Superior temporal gyrus (tissue), 1 donor: ENCODE measurements around the gene LGALS1.
A peak's percentile ranks its signal among the peaks of the same experiment; 100 is the strongest.
"Not testable (repeated sequence)": the region's sequence is repeated elsewhere in the genome, so short reads cannot be mapped to it uniquely, and the experiment has no call there.

Experiments
- DNase-seq: peaks from one replicate; pipeline ENCODE4 v3.0.0-alpha.2; 2016; ENCODE audit errors: extremely low spot score

Gene LGALS1

DNA sequence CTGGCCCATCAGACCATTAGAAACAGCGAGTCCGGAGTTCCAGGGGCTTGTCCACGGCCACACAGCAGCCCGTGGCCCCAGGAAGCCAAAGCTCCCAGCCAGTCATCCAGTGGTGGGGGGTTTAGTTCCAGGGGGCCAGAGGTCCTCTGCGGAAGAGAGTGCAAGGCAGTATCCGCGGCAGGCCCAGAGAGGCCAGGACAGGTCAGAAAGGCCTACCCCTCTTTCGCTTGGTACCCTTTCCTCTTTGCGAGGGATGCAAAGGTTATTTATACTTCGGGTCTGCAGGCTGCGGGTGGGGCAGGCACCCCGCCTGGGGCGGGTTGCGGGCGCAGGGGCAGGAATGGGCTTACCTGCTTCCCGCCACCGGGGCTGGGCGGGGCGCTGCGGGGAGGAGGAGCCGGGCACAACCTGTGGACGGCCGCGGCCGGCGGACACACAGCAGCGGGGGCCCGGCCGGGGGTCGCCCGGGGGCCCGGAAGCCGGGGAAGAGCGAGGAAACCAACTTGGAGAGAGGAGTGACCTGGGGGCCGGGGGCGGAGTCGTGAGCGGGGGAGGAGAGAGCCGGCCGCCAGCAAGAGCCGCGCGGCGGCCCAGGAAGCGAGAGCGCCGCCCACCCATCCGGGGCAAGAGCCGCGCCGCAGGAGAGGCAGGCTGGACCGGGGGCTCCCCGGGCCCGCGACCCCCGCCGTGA, 36.2 kb upstream of the LGALS1 start, which contains the start of gene SH3BP1:
SH3BP1 (plus strand) TSS at position 600 of the 691 bp plus-strand sequence. CDS start 119 bp downstream, outside the sequence.
- no peak for DNase-seq

DNA sequence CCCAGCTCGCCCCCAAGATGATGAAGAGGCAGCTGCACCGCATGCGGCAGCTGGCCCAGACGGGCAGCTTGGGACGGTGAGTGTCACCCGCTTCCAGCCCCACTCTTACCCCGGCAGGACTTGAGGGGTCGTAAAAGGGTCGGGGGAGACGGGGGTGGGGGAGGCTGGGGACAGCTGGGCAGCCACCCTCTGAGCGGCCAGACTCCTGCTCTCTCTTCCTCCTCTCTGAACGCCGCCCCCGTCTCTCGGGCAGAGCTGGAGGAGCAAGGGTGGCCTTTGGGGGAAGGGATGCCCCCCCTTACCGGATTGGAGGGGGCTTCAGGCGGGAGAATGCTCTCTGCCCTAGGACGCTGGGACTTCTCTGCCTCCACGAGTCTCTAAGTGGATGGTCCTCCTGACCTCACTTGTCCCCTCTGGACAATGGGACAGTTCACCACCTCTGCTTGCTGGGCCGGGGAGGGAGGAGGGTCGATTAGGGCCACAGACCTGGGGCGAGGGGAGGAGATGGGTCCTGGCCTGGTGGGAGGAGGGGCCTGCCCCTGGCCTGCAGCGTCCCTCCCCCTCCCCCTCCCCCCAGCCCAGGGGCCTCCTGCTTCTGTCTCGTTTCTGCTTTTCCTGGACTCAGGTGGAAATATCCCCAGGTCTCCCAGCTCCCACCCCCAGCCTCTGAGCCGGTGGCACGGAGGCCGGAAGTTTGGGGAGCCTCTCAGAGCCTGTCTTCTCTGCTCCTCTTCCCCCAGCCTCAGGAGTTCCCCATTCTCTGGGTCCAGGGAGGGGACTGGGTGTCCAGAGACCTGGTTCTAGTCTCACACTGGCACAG, 35.5 kb upstream of the LGALS1 start:
- DNase-seq: no peak

DNA sequence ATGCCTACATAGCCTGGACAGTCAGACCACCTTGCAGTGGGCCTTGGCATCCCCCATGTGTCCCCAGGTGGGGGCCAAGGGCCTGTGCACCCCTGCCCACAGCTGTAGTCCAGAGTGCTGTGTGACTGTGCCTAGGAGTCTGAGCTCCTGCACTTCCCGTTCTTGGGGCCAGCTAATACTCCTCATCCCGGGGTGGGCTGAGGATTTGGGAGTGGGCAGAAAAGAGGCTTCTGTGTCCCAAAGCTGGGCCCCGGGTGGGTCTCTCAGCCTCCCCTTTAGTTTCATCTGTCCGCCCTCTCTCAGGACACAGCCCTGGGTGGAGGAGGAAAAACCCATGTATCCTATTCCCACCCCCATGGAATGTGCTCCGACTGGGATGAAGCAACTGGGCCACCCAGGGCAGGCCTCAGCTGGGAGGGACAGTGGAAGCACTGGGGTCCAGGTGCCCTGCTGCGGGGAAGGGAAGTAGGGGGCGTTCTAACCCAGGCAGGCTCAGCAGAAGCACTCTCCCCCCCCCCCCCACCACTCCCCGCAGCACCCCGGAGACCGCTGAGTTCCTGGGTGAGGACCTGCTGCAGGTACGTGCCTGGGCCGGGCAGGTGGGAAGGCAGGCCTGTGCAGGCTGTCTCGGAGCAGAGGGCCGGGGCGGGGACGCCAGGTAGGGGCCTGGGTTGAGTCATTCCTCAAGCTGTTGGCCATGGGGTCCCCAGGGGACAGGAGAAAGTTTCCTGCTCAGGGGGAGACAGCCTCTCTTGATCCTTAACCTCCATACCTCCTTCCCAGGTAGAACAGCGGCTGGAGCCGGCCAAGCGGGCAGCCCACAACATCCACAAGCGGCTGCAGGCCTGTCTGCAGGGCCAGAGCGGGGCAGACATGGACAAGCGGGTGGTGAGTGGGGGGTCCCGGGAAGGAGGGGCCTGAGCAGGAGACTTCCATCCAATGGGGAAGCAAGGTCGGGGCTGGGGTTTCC, 34.6 kb upstream of the LGALS1 start:
- DNase-seq: no peak

DNA sequence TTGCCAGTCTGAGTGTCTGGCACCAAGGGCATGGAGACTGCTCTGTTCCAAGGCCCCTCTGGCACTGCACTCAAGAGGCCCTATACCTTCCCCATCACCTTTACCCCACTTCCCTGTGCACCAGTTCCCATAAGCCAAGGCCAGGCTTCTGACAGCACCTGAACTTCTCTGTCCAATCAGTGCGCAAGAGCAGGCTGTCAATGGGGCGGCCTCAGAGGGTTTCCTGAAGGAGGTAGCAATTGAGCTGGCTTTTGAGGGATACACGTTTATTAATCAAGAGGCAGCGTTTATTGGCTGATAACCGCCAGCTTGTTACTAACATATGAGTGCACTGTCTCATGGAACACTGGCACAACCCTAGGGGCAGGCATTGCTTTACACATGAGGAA, 33.9 kb upstream of the LGALS1 start:
- DNase-seq: no peak

DNA sequence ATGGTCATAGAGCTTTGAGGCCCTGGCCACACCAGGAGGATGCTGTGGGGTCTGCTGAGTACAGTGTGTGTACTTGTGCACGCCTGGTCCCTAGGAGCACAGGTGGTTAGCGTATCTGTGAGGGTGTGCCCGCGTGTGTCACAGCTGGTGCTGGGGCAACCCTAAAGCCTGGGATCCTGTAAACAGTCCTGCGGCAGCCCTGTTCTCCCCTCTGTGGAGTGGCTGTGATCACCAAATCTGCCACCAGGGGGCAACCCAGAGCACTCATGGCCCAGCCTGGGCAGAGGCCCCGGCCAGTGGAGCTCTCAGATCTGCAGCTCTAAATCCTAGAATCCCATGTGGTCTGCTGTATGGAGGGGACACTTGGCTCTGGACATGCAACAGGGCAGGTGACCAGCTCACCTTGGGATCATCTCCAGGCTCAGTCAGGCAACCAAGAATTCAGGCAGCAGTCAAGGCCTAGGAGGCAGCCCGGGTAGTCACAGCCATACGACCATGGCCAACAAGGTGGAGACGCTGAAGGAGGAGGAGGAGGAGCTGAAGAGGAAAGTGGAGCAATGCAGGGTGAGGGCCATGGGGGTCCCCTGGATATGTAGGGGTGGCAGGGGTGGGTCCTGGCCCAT, 32.1 kb upstream of the LGALS1 start:
- DNase-seq: peak; percentile 92

DNA sequence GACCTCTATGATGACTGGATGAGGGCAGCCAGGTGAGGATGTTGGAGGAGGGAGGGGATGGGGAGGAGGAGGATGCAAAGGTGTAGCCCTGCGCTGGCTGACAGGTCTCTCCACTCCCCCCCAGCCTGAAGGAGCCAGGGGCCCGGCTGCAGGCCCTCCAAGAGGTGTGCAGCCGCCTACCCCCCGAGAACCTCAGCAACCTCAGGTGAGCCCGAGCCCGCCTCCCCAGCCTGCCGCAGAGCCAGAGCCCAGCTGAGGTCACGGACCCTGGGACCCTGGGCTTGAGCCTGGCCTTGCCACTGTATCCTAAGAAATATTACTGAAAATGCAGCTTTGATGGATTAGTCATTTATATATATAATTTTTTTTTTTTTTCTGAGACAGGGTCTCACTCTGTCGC, 28.1 kb upstream of the LGALS1 start:
- DNase-seq: no peak

DNA sequence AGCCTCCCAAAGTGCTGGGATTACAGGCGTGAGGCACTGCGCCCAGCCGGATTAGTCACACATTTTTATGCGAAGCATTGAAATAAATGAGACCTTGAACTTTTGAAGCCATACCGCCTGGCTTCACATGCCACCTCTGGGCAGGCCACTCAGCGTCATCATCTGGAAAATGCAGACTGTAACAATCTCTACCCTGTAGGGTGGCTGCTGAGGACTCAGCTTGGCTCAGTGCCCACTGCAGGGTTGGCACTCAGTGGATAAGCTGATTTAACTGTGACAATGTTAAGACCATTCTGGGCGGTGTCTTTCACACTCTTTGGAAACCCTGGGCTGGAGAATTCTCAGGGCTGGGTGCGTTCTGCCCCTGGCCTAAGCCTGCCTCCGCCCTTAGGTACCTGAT, 27.5 kb upstream of the LGALS1 start:
- no peak for DNase-seq

DNA sequence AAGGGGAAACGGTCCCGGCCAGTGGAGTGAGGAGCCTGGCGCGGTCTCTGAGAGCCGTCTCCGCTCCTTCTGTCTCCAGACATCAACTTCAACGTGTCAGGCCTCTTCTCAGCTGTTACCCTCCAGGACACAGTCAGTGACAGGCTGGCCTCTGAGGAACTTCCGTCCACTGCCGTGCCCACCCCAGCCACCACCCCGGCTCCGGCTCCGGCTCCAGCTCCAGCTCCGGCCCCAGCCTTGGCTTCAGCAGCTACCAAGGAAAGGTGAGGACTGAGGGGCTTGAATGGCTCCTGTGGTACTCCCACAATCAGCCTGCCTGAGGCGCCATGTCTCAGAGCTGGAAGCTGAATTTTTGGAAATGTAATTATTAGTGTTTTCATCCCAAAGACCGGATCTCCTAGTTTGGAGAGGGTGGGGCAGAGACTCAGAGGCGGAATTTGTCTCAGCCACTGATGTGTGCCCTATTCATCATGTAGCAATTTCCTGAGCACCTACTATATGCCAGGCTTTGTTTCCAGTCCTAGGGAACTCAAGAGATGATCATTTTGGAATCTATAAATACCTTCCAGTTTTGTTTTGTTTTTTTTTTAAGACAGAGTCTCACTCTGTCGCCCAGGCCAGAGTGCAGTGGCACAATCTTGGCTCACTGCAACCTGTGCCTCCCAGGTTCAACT, 24.8 kb upstream of the LGALS1 start:
- DNase-seq: no peak

DNA sequence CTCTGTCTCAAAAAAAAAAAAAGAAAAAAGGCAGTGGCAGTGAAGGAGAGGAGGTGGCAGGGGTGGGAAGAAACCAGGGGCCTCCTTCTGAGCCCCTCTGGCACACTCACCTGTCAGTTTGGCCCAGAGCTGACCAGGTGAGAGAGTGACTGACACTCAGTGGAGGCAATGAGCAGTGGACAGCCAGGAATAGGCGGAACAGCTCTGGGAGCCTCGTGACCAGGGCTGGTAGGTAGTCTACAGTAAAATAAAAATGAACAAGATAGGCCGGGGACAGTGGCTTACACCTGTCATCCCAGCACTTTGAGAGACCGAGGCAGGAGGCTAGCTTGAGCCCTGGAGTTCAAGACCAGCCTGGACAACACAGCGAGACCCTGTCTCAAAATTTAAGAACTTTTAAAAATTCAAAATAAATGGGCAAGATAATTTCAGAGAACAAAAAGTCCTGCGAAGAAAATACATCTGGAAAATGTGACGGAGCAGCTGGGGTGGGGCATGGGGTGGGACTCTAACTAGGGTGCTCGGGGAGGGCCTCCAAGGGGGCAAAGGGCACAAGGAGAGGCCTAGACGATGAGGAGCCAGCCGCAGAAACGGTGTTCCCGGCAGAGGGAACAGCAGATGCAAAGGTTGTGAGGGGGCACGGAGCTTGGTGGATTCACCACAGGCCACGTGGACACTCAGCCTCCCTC, 20.7 kb upstream of the LGALS1 start:
- DNase-seq: no peak

DNA sequence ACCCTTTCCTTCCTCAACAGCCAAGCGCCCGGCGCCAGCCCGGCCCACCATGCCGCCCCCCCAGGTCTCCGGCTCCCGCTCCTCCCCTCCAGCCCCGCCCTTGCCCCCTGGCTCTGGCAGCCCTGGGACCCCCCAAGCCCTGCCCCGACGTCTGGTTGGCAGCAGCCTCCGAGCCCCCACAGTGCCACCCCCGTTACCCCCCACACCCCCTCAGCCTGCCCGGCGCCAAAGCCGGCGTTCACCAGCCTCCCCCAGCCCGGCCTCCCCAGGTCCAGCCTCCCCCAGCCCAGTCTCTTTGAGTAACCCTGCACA, 20.2 kb upstream of the LGALS1 start:
- DNase-seq: no peak

DNA sequence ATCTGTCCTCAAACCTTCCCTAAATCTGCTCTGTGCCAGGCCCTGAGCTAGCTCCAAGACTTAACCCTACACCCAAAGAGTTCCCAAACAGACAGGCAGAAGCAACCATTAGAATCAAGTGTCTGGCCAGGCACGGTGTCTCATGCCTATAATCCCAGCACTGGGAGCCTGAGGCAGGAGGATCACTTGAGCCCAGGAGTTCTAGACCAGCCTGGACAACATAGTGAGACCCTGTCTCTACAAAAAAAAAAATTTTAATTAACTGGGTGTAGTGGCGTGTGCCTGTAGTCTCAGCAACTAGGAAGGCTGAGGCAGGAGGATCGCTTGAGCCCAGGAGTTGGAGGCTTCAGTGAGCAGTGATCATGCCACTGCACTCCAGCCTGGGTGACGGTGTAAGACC, 18.9 kb upstream of the LGALS1 start:
- not testable (repeated sequence) for DNase-seq

DNA sequence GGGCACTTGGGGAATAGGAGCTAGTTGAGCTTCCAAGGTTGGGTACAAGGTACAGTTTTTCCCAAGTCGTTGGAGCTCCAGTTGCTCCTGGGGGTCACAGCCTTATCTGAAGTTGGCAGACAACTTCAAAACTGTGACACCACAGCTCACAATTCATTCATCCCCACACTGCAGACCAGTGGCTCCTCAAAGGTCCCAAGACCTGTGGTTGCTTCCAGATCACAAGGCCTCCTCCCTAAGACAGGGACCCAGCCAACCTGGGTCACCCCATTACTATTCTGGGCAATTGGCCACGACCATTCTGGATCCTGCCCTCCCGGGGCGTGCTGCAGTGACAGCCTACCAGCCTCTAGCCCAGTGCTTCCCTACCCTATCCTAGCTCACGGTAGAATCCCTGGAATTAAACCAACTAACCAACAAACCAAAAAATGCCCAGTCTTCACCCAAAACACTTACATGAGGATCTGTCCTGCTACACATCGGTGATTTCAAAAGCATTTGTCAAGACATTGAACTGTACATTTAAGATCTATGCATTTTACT, 17.8 kb upstream of the LGALS1 start:
- DNase-seq: no peak

DNA sequence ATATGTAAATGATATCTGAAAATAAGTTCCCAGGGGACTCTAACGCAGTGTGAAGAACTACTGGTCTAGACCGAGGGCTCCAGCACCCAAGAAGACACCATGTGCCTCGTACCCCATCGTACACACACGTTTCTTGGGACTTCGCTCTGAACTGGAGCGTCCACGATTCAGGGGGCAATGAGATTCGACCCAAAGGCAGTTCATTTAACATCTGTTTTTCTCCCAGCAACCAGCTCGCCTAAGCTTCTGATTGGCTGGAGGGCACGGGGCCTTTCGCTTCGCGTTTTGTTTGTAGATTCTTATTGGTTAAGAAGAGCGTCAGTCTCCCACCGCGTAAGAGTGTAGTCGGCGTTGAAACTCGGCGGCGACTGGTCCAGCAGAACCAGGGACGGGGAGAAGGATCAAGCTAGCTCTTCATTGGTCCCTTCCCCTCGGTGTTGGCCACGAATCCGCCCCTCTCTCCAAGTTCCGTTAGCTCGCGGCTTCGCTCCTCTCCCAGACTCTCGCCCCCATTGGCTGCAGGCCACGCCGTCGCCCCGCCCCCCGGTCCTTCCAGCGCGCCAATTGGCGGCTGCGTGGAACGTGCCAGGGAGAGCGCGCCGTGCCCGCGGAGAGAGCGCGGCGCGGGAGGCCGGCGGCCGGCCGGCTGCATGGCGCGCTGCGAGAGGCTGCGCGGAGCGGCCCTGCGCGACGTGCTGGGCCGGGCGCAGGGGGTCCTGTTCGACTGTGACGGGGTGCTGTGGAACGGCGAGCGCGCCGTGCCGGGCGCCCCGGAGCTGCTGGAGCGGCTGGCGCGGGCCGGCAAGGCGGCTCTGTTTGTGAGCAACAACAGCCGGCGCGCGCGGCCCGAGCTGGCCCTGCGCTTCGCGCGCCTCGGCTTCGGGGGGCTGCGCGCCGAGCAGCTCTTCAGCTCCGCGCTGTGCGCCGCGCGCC, 17.0 kb upstream of the LGALS1 start, which contains the start of gene PDXP:
PDXP (plus strand) TSS at position 591 of the 933 bp plus-strand sequence; CDS start at position 651, 60 bp downstream.
- DNase-seq: peak; percentile 99

DNA sequence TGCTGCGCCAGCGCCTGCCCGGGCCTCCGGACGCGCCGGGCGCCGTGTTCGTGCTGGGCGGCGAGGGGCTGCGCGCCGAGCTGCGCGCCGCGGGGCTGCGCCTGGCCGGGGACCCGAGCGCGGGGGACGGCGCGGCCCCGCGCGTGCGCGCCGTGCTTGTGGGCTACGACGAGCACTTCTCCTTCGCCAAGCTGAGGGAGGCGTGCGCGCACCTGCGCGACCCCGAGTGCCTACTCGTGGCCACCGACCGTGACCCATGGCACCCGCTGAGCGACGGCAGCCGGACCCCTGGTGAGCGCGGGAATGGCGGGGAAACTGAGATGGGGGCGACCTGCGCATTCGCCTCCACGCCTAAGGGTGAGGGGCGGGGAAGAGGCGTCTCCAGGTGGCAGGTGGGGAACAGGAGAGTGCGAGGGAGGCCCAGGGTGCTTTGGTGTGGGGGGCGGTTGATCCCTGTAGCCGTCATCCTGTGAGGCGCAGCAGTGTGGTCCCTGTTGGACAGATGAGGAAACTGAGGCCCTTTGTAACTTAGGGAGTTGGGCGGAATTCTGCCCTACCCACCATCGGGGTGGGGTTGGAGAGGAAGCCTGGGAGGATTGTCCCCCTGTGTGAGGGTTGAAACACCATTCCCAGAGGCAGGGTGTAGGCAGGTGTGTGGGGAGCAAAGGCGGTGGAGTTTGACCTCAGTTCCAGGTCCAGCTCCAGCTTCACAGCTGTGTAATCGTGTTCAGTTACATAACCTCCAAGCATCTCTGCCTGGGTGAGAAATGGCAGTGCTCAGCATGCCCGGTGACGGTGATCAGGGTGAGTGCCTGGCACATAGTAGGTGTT, 16.2 kb upstream of the LGALS1 start:
- no peak for DNase-seq

DNA sequence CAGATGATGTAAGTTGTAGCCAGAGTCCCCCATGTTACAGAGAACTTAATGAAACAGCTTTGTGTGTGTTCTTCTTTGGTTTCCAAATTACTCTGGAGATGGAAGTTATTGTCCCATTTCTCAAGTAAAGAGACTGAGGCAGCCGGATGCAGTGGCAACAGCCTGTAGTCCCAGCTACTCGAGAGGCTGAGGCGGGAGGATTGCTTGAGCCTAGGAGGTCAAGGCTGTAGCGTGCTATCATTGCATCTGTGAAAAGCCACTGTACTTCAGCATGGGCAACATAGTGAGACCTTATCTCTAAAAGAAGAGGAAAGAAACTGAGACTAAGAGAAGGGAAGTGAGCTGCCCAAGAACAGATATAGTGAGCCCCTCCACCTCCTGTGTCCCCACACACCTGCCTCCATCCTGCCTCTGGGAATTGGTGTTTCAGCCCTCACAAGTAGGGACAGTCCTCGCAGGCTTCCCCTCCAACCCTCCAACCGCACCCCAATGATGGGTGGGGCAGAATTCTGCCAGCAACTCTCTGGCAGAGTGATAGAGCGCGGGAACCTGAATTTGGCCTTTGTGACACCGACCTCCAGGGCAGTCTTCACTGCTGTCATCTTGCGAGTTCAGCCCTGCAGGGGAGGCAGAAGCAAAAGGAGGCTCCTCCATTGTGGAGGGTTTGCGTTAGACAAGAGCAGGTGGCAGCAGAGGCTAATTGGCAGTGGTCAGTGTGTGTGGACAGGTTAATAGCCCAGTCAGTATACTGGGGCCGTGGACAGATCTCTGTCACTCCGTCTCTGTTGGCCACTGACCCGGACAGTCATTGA, 15.3 kb upstream of the LGALS1 start:
- DNase-seq: no peak

DNA sequence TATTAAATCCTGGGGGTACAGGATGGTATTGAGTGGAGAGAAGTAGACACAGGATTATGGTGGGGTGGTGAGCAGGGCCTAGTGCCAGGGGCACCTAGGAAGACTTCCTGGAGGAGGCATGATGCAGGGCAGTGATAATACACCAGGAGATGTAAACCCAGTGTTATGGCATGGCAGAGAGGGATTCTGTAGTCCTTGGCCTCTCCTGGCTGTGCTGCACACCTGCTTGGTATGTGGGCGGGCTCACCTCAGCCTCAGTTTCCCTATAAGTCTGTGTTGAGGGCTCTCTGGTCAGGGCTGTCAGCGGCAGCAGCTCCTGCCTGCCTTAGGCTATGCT, 14.8 kb upstream of the LGALS1 start:
- no peak for DNase-seq

DNA sequence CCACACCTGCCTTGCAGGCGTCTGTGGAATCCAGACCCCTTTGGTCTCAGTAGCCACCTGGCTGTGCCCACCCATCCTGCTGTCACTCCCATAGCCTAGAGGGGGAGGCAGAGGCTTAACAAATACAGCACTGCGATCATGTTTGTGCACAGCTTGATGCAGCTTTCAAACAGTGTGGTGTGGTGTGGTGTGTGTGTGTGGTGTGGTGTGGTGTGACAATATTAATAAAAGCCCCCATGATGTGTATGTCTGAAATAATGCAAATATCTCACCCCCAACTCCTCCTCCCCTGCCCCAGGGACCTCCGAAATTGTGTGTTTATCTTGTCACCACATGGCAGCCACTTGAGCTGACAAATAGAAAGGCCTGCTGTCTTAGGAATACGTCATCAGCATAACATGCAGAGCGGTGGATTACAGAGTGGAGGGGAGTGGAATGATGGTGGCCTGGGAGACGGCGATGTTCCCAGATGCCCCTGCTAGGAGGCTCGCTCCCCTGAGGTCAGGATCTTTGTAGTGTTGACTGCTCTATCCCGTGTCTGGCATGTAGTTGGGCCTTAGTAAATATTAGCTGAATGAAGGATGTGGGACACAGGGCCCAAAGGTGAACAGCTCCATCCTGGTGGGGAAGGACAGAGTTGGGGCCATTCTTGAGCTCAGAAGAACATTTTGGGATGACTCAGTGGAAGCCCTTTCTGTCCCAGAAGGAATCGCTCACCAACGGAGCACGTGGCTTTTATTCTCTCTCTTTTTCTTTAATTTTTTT, 14.1 kb upstream of the LGALS1 start:
- DNase-seq: peak; percentile 71
